Natural killer cell (primary cell): ENCODE data around the gene CDC42BPA. TPM values are rescaled to one million over a fixed set of nuclear protein-coding genes. Genes with fewer than 3 reads are reported as not detected.

Experiments used
- ATAC-seq, 3 donors: fragments of 150-1000 bp in 2 of 3; fragments of 200-7000 bp in 1 of 3; cut with Tn5 transposase; 1 replicate in 1 of 3; 2 replicates in 2 of 3; pipeline ENCODE4 v1.10.0; 2021; ENCODE audit warnings: mild to moderate bottlenecking in 2 of 3, moderate library complexity in 2 of 3
- DNase-seq, 2 donors: peaks; one replicate each; pipeline versions ENCODE4 v3.0.0 to v3.0.0-alpha.2; 2013 to 2021; ENCODE audit warnings: mixed read lengths in 1 of 2
- H3K27ac ChIP-seq: one replicate; pipeline ENCODE4 v1.5.1; 2013; ENCODE audit warnings: mild to moderate bottlenecking, low read length
- H3K27me3 ChIP-seq: one replicate; pipeline ENCODE4 v1.6.1; 2013; ENCODE audit warnings: low read length; ENCODE audit not compliant: control insufficient read depth, insufficient read depth
- H3K36me3 ChIP-seq: one replicate; pipeline ENCODE4 v1.6.1; 2013; ENCODE audit warnings: low read length; ENCODE audit not compliant: control insufficient read depth, insufficient read depth
- H3K4me1 ChIP-seq: one replicate; pipeline ENCODE4 v1.6.1; 2013; ENCODE audit warnings: low read length; ENCODE audit not compliant: control insufficient read depth, insufficient read depth
- H3K4me3 ChIP-seq: one replicate; pipeline ENCODE4 v1.5.1; 2013; ENCODE audit warnings: low read length
- H3K9me3 ChIP-seq: one replicate; pipeline ENCODE4 v1.6.1; 2013; ENCODE audit warnings: low read length; ENCODE audit not compliant: control insufficient read depth, insufficient read depth
- H3K27ac Mint-ChIP-seq, 2 donors: one replicate each; pipeline ENCODE4 v1.8.0; 2022; ENCODE audit warnings: mild to moderate bottlenecking in 2 of 2, mixed read lengths in 2 of 2, moderate library complexity in 1 of 2
- H3K27me3 Mint-ChIP-seq, 2 donors: one replicate each; pipeline ENCODE4 v1.8.0; 2022; ENCODE audit warnings: low read depth in 2 of 2, mixed read lengths in 2 of 2
- H3K36me3 Mint-ChIP-seq: one replicate; pipeline ENCODE4 v1.8.0; 2022; ENCODE audit warnings: mixed read lengths
- H3K4me1 Mint-ChIP-seq, 2 donors: one replicate each; pipeline ENCODE4 v1.8.0; 2022; ENCODE audit warnings: mixed read lengths in 2 of 2
- H3K4me3 Mint-ChIP-seq: one replicate; pipeline ENCODE4 v1.8.0; 2022; ENCODE audit warnings: mild to moderate bottlenecking, moderate library complexity, mixed read lengths
- H3K9me3 Mint-ChIP-seq, 2 donors: one replicate each; pipeline ENCODE4 v1.8.0; 2022; ENCODE audit warnings: mixed read lengths in 2 of 2
- CTCF ChIP-seq: fragments of 200-600 bp; IDR thresholded peaks from one replicate; pipeline ENCODE4 v1.8.0; 2022; ENCODE audit warnings: antibody characterized with exemption
- WGBS: methylation state at CpG from one replicate; pipeline ENCODE4 v1.1.7; 2013; ENCODE audit warnings: missing lambda C conversion rate; ENCODE audit not compliant: insufficient coverage; 5-methylcytosine and 5-hydroxymethylcytosine counted together
- intact Hi-C: fragments of 100-400 bp; cut with micrococcal nuclease; formaldehyde crosslinking; loops from one replicate; pipeline ENCODE4 v1.14.2; 2022
- total RNA-seq, 4 donors: library from RNA; stranded (reverse); fragments of 120-200 nt in 1 of 4; gene quantifications; one replicate each; pipeline versions ENCODE4 v1.2.3 to v1.2.4, GENCODE V29; 2013 to 2022

CDC42BPA gene
- total RNA-seq, 3 donors from 2014 or later (not counting 1 experiment from before 2014, with no cell fraction given), result 0.14 to 2.4 (median 0.77) TPM

GRCh38 chr1:227059076-227059475 lies 259.2 kb downstream of the CDC42BPA start:
- intact Hi-C loops, result no loop called here
- peaks cover 0 to 5% of the 10 kb centered on the region in 2 donors for H3K27me3 Mint-ChIP-seq
- no peak for DNase-seq
- no peaks in the 10 kb centered on the region for H3K9me3 Mint-ChIP-seq
- Histone ChIP-seq H3K4me3 (no peak overlapping the region), H3K9me3 (no peaks in the 10 kb centered on the region), H3K27me3 (no peaks in the 10 kb centered on the region), H3K27ac (no peak overlapping the region), H3K36me3 (no peaks in the 10 kb centered on the region), H3K4me1 (no peaks in the 10 kb centered on the region)
- H3K4me3 Mint-ChIP-seq, result no peak overlapping the region
- H3K36me3 Mint-ChIP-seq, result no peaks in the 10 kb centered on the region
- no CpG with 5 or more reads among the region's 4 CpGs for WGBS
- ATAC-seq, result no peak
- no peak for TF ChIP-seq CTCF
- no peaks in the 10 kb centered on the region for H3K4me1 Mint-ChIP-seq
- no peak overlapping the region for H3K27ac Mint-ChIP-seq

DNA sequence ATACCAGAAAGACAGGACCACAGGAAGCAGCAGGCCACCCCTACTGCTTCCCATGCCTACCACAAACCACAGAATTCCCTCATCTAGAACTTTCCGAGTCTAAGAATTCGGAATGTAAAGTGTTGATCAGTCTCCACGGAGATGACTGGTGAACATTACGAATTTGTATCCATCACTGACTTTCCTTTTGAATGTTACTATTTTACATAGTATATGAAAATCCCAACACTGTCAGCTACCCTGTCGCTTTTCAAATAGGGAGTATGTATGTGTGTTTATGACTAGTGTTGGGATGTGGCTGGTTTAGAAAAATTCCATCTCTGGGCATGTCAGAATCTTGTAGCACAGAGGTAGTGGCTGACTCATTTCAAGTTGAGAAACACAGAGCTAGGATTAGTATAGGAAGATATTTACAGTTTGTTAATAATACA lies 260.0 kb downstream of the CDC42BPA start:
- no peak for TF ChIP-seq CTCF
- H3K4me1 ChIP-seq, result no peaks in the 10 kb centered on the region
- H3K36me3 ChIP-seq, result no peaks in the 10 kb centered on the region
- DNase-seq (no peak), ATAC-seq (no peak)
- H3K27me3 ChIP-seq, result no peaks in the 10 kb centered on the region
- H3K4me3 ChIP-seq, result no peak overlapping the region
- Mint-ChIP-seq H3K9me3 (no peaks in the 10 kb centered on the region), H3K36me3 (no peaks in the 10 kb centered on the region), H3K27me3 (peaks cover 0 to 5% of the 10 kb centered on the region in 2 donors), H3K4me3 (no peak overlapping the region), H3K27ac (no peak overlapping the region), H3K4me1 (no peaks in the 10 kb centered on the region)
- WGBS, result 85% methylated on average over 4 of the region's 5 CpGs
- H3K27ac ChIP-seq, result no peak overlapping the region
- H3K9me3 ChIP-seq, result no peaks in the 10 kb centered on the region
- intact Hi-C loops, result no loop called here

DNA sequence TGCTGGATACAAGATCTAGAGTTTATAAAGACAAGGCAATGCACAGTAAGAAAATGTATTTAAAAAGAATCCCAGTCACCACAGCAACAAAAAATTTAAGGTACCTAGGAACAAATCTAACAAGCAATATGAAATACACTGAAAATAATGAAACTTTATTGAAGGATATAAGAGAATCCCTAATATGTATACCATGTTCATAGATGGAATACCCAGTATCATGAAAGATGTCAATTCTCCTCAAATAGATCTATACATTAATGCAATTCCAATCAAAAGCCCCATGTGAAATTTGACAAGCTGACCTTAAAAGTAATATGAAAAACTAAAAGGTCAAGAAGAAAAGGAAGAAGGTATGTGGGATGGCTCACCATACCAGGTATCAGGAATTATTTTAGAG lies 269.0 kb downstream of the CDC42BPA start:
- ATAC-seq (no peak), DNase-seq (no peak)
- Histone ChIP-seq H3K4me3 (no peak overlapping the region), H3K27me3 (no peaks in the 10 kb centered on the region), H3K9me3 (no peaks in the 10 kb centered on the region), H3K4me1 (no peaks in the 10 kb centered on the region), H3K27ac (no peak overlapping the region), H3K36me3 (no peaks in the 10 kb centered on the region)
- Mint-ChIP-seq H3K36me3 (no peaks in the 10 kb centered on the region), H3K27ac (no peak overlapping the region), H3K4me3 (no peak overlapping the region), H3K27me3 (peaks cover 15 to 31% of the 10 kb centered on the region in 2 donors), H3K9me3 (no peaks in the 10 kb centered on the region), H3K4me1 (no peaks in the 10 kb centered on the region)
- no peak for TF ChIP-seq CTCF
- intact Hi-C loops, result no loop called here

DNA sequence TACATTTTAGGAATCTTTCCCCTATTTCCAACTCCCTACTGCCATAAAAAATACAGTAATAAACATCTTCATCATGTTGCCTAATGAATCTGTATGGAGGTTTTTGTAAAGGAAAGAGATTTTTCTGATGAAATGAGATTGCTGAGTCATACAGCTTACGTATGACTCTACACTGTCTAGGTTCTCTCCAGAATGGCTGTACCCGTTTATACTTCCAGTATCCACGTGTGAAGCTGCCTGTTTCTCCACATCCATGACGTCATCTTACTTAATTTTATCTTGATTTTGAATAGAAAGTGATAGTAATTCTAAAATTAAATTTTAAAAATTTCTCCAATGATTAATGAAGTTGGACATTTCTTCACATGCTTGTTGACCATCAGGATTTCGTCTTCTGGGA lies 274.5 kb downstream of the CDC42BPA start:
- no peak overlapping the region for H3K27ac Mint-ChIP-seq
- no peaks in the 10 kb centered on the region for H3K27me3 ChIP-seq
- H3K4me1 Mint-ChIP-seq, result no peaks in the 10 kb centered on the region
- TF ChIP-seq CTCF, result no peak
- no peak for DNase-seq
- no peak overlapping the region for H3K4me3 ChIP-seq
- ATAC-seq, result no peak
- no peaks in the 10 kb centered on the region for H3K9me3 ChIP-seq
- H3K27me3 Mint-ChIP-seq, result peaks cover 5 to 22% of the 10 kb centered on the region in 2 donors
- H3K4me1 ChIP-seq, result no peaks in the 10 kb centered on the region
- no peaks in the 10 kb centered on the region for H3K36me3 Mint-ChIP-seq
- no peak overlapping the region for H3K4me3 Mint-ChIP-seq
- intact Hi-C loops, result no loop called here
- no peaks in the 10 kb centered on the region for H3K9me3 Mint-ChIP-seq
- H3K27ac ChIP-seq, result no peak overlapping the region
- no peaks in the 10 kb centered on the region for H3K36me3 ChIP-seq
- WGBS, result 90% methylated on average over 2 of the region's 5 CpGs
